HUES6 (cell line): ENCODE results near the gene MUS81.

Experiments used
- H3K27ac ChIP-seq: 2 replicates; pipeline ENCODE4 v1.7.0; 2013; ENCODE audit warnings: low read depth, mild to moderate bottlenecking, low read length, inconsistent platforms
- H3K27me3 ChIP-seq: 2 replicates; pipeline ENCODE4 v1.6.1; 2013; ENCODE audit warnings: low read length; ENCODE audit not compliant: control insufficient read depth, insufficient read depth
- H3K36me3 ChIP-seq: 2 replicates; pipeline ENCODE4 v1.6.1; 2013; ENCODE audit warnings: low read length; ENCODE audit not compliant: control insufficient read depth, insufficient read depth
- H3K4me1 ChIP-seq: 2 replicates; pipeline ENCODE4 v1.6.1; 2013; ENCODE audit warnings: low read length; ENCODE audit not compliant: control insufficient read depth, insufficient read depth
- H3K4me3 ChIP-seq: 2 replicates; pipeline ENCODE4 v1.5.1; 2013; ENCODE audit warnings: low read depth, low read length
- H3K9ac ChIP-seq: one replicate; pipeline ENCODE4 v1.6.1; 2013; ENCODE audit warnings: mild to moderate bottlenecking, low read length
- H3K9me3 ChIP-seq: 2 replicates; pipeline ENCODE4 v1.6.1; 2013; ENCODE audit warnings: low read depth, low read length; ENCODE audit not compliant: control insufficient read depth, insufficient read depth

MUS81 gene

DNA sequence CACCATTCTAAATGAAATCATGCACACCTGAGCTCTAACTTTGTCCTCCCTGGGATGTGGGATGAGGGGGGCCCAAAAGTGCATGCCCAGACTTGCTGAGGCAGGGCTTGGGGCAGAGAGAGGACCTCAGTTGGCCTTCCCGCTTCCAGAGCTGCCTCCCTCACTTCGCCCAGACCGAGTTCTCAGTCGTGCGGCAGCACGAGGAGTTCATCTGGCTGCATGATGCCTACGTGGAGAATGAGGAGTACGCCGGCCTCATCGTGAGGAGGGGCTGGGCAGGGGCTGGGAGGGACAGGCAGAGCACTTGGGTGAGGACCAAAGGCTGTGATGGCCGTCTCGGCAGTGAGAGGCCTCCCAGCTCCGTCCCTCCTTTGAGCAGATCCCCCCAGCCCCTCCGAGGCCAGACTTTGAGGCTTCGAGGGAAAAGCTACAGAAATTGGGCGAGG is 10.4 kb upstream of the MUS81 start:
- Histone ChIP-seq H3K9ac (no peak overlapping the region), H3K9me3 (peaks cover 4% of the 10 kb centered on the region; the same call in 1 of the 2 replicates), H3K36me3 (peaks cover 34% of the 10 kb centered on the region), H3K27ac (no peak overlapping the region), H3K4me1 (0 out of 2 replicates have a peak, but pooled peaks cover 4% of the 10 kb centered on the region), H3K4me3 (no peak overlapping the region), H3K27me3 (no peaks in the 10 kb centered on the region)

DNA sequence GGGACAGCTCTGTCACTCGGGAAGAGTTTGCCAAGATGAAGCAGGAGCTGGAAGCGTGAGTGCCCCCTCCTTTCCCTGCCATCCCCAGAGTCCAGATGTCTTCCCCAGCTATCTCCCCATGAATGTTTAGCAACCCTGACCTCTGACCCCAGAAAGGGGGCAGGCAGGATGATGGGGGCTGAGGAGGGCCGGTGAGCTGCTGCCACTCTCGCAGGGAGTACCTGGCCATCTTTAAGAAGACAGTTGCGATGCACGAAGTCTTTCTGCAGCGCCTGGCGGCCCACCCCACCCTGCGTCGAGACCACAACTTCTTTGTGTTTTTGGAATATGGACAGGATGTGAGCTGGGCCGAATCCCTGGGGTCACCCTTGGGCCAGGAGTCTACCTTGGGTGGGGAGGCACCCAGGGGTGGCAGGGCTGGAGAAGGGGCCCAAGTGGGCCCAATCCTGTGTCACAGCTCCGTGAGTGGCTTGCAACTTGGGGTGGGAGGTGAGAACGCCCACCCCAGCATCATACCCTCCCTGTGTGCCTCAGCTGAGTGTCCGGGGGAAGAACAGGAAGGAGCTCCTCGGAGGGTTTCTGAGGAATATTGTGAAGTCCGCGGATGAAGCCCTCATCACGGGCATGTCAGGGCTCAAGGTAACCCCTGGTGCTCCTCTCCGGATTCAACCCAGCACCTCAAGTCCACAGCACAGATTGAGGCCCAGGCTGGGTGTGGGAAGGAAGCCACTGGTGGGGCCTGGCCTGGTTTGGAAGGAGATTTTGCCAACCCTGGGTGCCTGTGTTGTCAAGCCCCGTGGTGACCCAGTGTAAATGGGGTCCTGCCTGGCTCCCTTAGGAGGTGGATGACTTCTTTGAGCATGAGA is 9.8 kb upstream of the MUS81 start:
- Histone ChIP-seq H3K27ac (no peak overlapping the region), H3K4me3 (no peak overlapping the region), H3K27me3 (no peaks in the 10 kb centered on the region), H3K4me1 (0 out of 2 replicates have a peak, but pooled peaks cover 4% of the 10 kb centered on the region), H3K36me3 (peaks cover 40% of the 10 kb centered on the region), H3K9ac (no peak overlapping the region), H3K9me3 (peaks cover 4% of the 10 kb centered on the region; the same call in 1 of the 2 replicates)

GRCh38 chr11:65851083-65851579 is 9.1 kb upstream of the MUS81 start:
- Histone ChIP-seq H3K4me3 (no peak overlapping the region), H3K9ac (no peak overlapping the region), H3K27ac (no peak overlapping the region), H3K27me3 (no peaks in the 10 kb centered on the region), H3K4me1 (0 out of 2 replicates have a peak, but pooled peaks cover 4% of the 10 kb centered on the region), H3K36me3 (peaks cover 47% of the 10 kb centered on the region), H3K9me3 (peaks cover 4% of the 10 kb centered on the region; the same call in 1 of the 2 replicates)

GRCh38 chr11:65851811-65852507 is 8.3 kb upstream of the MUS81 start:
- Histone ChIP-seq H3K36me3 (peaks cover 54% of the 10 kb centered on the region), H3K9ac (no peak overlapping the region), H3K9me3 (peaks cover 4% of the 10 kb centered on the region; the same call in 1 of the 2 replicates)

GRCh38 chr11:65852508-65853245 is 7.6 kb upstream of the MUS81 start:
- no peak overlapping the region for H3K9ac ChIP-seq
- peaks cover 4% of the 10 kb centered on the region; the same call in 1 of the 2 replicates for H3K9me3 ChIP-seq
- 0 out of 2 replicates have a peak, but pooled peaks cover 8% of the 10 kb centered on the region for H3K4me1 ChIP-seq
- no peak overlapping the region for H3K27ac ChIP-seq
- H3K36me3 ChIP-seq, result peaks cover 54% of the 10 kb centered on the region
- H3K4me3 ChIP-seq, result no peak overlapping the region
- H3K27me3 ChIP-seq, result no peaks in the 10 kb centered on the region

More at GRCh38 chr11:65851811-65852507, 8.3 kb upstream of the MUS81 start:
- H3K4me3 ChIP-seq, result no peak overlapping the region
- H3K27me3 ChIP-seq, result no peaks in the 10 kb centered on the region
- no peak overlapping the region for H3K27ac ChIP-seq
- 0 out of 2 replicates have a peak, but pooled peaks cover 8% of the 10 kb centered on the region for H3K4me1 ChIP-seq

DNA sequence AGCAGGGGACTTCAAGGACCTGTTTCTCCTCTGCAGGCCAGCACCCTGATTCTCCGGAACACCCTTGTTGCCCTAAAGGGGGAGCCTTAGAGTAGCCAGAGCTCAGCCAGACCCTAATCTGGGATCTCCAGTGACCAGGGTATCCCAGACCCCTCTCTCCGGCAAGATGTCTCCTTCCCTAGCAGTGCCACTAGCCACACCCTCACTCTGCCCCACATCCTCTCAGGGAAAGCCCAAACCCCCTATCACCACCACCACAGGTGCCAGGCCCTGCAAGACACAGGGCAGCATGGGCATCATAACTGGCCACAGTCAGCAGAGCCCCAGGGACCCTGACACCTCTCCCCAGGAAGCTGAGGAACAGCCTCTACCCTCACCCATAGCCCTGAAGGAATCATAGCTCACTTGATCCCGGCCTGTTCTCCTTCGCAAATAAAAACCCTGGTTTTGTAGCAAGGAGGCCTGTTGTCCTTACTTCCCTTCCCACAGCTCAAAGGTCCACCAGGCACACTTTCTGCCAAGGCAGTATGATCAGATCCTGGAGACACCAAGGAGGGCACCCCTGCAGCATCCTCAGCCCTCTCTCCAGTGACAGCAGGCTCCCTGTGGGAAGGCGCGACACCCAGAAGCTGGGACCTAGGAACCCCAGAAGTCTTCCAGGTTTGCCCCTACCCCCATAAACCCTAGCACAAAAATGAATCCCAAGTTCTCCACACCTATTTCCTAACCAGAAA is 6.8 kb upstream of the MUS81 start:
- peaks cover 4% of the 10 kb centered on the region; the same call in 1 of the 2 replicates for H3K9me3 ChIP-seq
- no peaks in the 10 kb centered on the region for H3K27me3 ChIP-seq
- 0 out of 2 replicates have a peak, but pooled peaks cover 8% of the 10 kb centered on the region for H3K4me1 ChIP-seq
- H3K9ac ChIP-seq, result no peak overlapping the region
- H3K27ac ChIP-seq, result no peak overlapping the region
- peaks cover 54% of the 10 kb centered on the region for H3K36me3 ChIP-seq
- no peak overlapping the region for H3K4me3 ChIP-seq

DNA sequence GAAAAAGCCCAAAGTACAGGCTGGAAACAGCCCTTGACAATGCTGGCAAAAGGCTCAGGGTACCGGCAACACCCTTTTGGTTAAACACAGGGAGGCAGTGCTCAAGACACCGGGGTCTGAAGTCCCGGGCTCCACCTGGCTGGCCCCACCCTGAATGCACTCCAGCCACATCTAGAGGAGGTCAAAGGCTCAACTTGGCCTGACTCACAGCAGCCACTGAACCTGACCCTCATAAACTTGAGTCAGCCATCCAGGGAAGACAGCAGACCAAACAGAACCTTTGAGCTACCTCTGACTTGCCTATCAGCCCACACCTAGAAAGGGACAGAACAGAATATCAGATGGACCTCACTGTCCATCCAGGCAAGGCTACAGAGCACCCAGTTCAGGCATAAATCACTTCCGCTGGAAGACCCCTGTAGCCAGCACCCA is 6.1 kb upstream of the MUS81 start:
- no peak overlapping the region for H3K27ac ChIP-seq
- H3K4me3 ChIP-seq, result no peak overlapping the region
- H3K9me3 ChIP-seq, result peaks cover 4% of the 10 kb centered on the region; the same call in 1 of the 2 replicates
- no peaks in the 10 kb centered on the region for H3K27me3 ChIP-seq
- H3K36me3 ChIP-seq, result peaks cover 54% of the 10 kb centered on the region
- 0 out of 2 replicates have a peak, but pooled peaks cover 8% of the 10 kb centered on the region for H3K4me1 ChIP-seq
- no peak overlapping the region for H3K9ac ChIP-seq

- Histone ChIP-seq H3K4me1 (0 out of 2 replicates have a peak, but pooled peaks cover 5% of the 10 kb centered on the region), H3K27me3 (no peaks in the 10 kb centered on the region), H3K9ac (no peak overlapping the region), H3K36me3 (peaks cover 54% of the 10 kb centered on the region), H3K27ac (no peak overlapping the region), H3K9me3 (peaks cover 4% of the 10 kb centered on the region; the same call in 1 of the 2 replicates), H3K4me3 (no peak overlapping the region)
These were observed 5.1 kb upstream of the MUS81 start for GRCh38 chr11:65854852-65855837.

DNA sequence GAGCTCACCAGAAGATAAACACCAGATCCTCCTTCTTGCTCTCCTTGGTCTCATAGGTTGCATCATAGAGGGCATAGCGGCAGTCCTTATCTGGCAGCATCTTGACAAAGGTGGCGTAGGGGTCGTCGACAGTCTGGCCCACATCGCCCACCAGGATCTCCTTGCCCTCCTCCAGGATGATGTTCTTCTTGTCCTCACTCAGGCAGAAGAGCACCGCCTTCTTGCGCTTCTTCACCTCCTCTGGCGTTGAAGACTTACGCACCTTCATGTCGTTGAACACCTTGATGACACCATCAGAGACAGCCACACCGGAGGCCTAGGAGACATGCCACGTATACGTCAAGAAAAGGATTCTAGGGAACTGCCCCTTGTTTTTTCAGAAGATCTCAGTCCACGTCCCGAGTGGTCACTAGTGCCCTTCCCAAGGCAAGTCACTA is 4.3 kb upstream of the MUS81 start:
- H3K27ac ChIP-seq, result no peak overlapping the region
- peaks cover 4% of the 10 kb centered on the region; the same call in 1 of the 2 replicates for H3K9me3 ChIP-seq
- no peaks in the 10 kb centered on the region for H3K27me3 ChIP-seq
- peak overlapping the region; percentile 99 for H3K9ac ChIP-seq
- H3K36me3 ChIP-seq, result peaks cover 54% of the 10 kb centered on the region
- 0 out of 2 replicates have a peak, but pooled peaks cover 5% of the 10 kb centered on the region for H3K4me1 ChIP-seq
- H3K4me3 ChIP-seq, result peak overlapping the region; percentile 92
